Stimulated activated naive CD4-positive, alpha-beta T cell (primary cell): ENCODE measurements around the gene TTYH1.
A peak's percentile ranks its signal among the peaks of the same experiment; 100 is the strongest.
"Not testable (repeated sequence)": the region's sequence is repeated elsewhere in the genome, so short reads cannot be mapped to it uniquely, and the experiment has no call there.

ENCODE experiments used
- DNase-seq, 6 experiments: peaks; one replicate each; lab custom pipeline; 2025; lab: John Stamatoyannopoulos, UW

TTYH1 gene

GRCh38 chr19:54440641-54441040 lies 25.4 kb downstream of the TTYH1 start:
- DNase-seq, result no peak

- no peak for DNase-seq
Observed at GRCh38 chr19:54444737-54445136, 29.5 kb downstream of the TTYH1 start.

GRCh38 chr19:54446349-54446748 lies 31.1 kb downstream of the TTYH1 start:
- not testable (repeated sequence) for DNase-seq

- peak in 3 of 6 experiments; percentile 36 to 71 (median 54) for DNase-seq
Observed at GRCh38 chr19:54448040-54448773, 32.9 kb downstream of the TTYH1 start.

- DNase-seq, result peak; percentile 94 to 99 (median 97)
Observed at GRCh38 chr19:54448774-54449700, 33.8 kb downstream of the TTYH1 start, which contains the start of gene LENG8. TSS of gene LENG8 (plus strand) at chr19:54449199. CDS start at chr19:54451345, 2,146 bp downstream.

GRCh38 chr19:54449701-54450069 lies 34.4 kb downstream of the TTYH1 start:
- no peak for DNase-seq

GRCh38 chr19:54451331-54451871 lies 36.1 kb downstream of the TTYH1 start:
- DNase-seq, result no peak

GRCh38 chr19:54451997-54452396 lies 36.7 kb downstream of the TTYH1 start:
- no peak for DNase-seq

GRCh38 chr19:54452626-54453025 lies 37.4 kb downstream of the TTYH1 start:
- no peak for DNase-seq

- DNase-seq, result no peak
Observed at GRCh38 chr19:54453921-54454780, 38.9 kb downstream of the TTYH1 start.

GRCh38 chr19:54454781-54455675 lies 39.8 kb downstream of the TTYH1 start:
- DNase-seq, result no peak

- no peak for DNase-seq
Observed at GRCh38 chr19:54455786-54456422, 40.6 kb downstream of the TTYH1 start.

GRCh38 chr19:54456423-54457373 lies 41.4 kb downstream of the TTYH1 start:
- no peak for DNase-seq

- no peak for DNase-seq
Observed at GRCh38 chr19:54457773-54458647, 42.7 kb downstream of the TTYH1 start.

- no peak for DNase-seq
Observed at GRCh38 chr19:54458648-54459281, 43.5 kb downstream of the TTYH1 start.

- no peak for DNase-seq
Observed at GRCh38 chr19:54459282-54460229, 44.3 kb downstream of the TTYH1 start.
